NCI-H748 (cell line): Measurements from ENCODE around the gene NADSYN1.
"Not testable (repeated sequence)": the region's sequence is repeated elsewhere in the genome, so short reads cannot be mapped to it uniquely, and the experiment has no call there.

Experiments used
- DNase-seq: peaks from one replicate; lab custom pipeline; 2025; ENCODE audit not compliant: unreplicated experiment; lab: John Stamatoyannopoulos, UW

NADSYN1 gene

GRCh38 chr11:71453037-71453917 is at the start of gene NADSYN1:
TSS of gene NADSYN1 (plus strand) at chr11:71453203. CDS start at chr11:71453297, 94 bp downstream.
- peak; percentile 95 for DNase-seq

- DNase-seq = no peak
Observed at GRCh38 chr11:71404209-71404608, 48.8 kb upstream of the NADSYN1 start.

- DNase-seq = peak; percentile 74
Observed at GRCh38 chr11:71406681-71407080, 46.3 kb upstream of the NADSYN1 start.

- DNase-seq = no peak
Observed at GRCh38 chr11:71407356-71407755, 45.6 kb upstream of the NADSYN1 start.

GRCh38 chr11:71408826-71409225 is 44.2 kb upstream of the NADSYN1 start:
- DNase-seq = no peak

- no peak for DNase-seq
Observed at GRCh38 chr11:71410363-71410966, 42.5 kb upstream of the NADSYN1 start.

- DNase-seq = no peak
Observed at GRCh38 chr11:71414645-71415044, 38.4 kb upstream of the NADSYN1 start.

GRCh38 chr11:71418643-71419042 is 34.4 kb upstream of the NADSYN1 start:
- no peak for DNase-seq

- DNase-seq = peak; percentile 72
Observed at GRCh38 chr11:71420455-71421241, 32.4 kb upstream of the NADSYN1 start.

GRCh38 chr11:71421392-71421950 is 31.5 kb upstream of the NADSYN1 start:
- no peak for DNase-seq

- not testable (repeated sequence) for DNase-seq
Observed at GRCh38 chr11:71422318-71422717, 30.7 kb upstream of the NADSYN1 start.

GRCh38 chr11:71423181-71423790 is 29.7 kb upstream of the NADSYN1 start:
- DNase-seq = no peak

- DNase-seq = no peak
Observed at GRCh38 chr11:71425409-71425808, 27.6 kb upstream of the NADSYN1 start.

- DNase-seq = no peak
Observed at GRCh38 chr11:71425860-71426259, 27.1 kb upstream of the NADSYN1 start.

GRCh38 chr11:71426413-71426812 is 26.6 kb upstream of the NADSYN1 start:
- no peak for DNase-seq

- no peak for DNase-seq
Observed at GRCh38 chr11:71428861-71429435, 24.1 kb upstream of the NADSYN1 start.

GRCh38 chr11:71429701-71430100 is 23.3 kb upstream of the NADSYN1 start:
- no peak for DNase-seq

- no peak for DNase-seq
Observed at GRCh38 chr11:71430166-71430565, 22.8 kb upstream of the NADSYN1 start.

- no peak for DNase-seq
Observed at GRCh38 chr11:71431271-71431670, 21.7 kb upstream of the NADSYN1 start.
